Astrocyte (in vitro differentiated cells and primary cell): Measurements from ENCODE around the gene ITCH. TPM values are rescaled to one million over a fixed set of nuclear protein-coding genes. Genes with fewer than 3 reads are reported as not detected.

Experiments
- DNase-seq: peaks from one replicate; pipeline ENCODE4 v3.0.0-alpha.2; 2010; ENCODE audit warnings: low read depth
- FAIRE-seq: peaks from 2 replicates; lab custom pipeline; 2011; peaks lifted over from hg19 to GRCh38; lab: Jason Lieb, UNC
- H2AFZ ChIP-seq: 2 replicates; pipeline ENCODE4 v1.6.0; 2012; ENCODE audit warnings: low read depth, low read length, inconsistent platforms
- H3K27ac ChIP-seq: 2 replicates; pipeline ENCODE4 v1.5.1; 2011; ENCODE audit warnings: low read depth, low read length, inconsistent platforms
- H3K27me3 ChIP-seq: 2 replicates; pipeline ENCODE4 v1.6.0; 2011; ENCODE audit warnings: low read length, inconsistent platforms; ENCODE audit not compliant: insufficient read depth
- H3K36me3 ChIP-seq: 2 replicates; pipeline ENCODE4 v1.5.1; 2011; ENCODE audit warnings: low read length, inconsistent platforms; ENCODE audit not compliant: insufficient read depth
- H3K4me1 ChIP-seq: 2 replicates; pipeline ENCODE4 v1.5.1; 2011; ENCODE audit warnings: low read length, inconsistent platforms; ENCODE audit not compliant: insufficient read depth
- H3K4me2 ChIP-seq: 2 replicates; pipeline ENCODE4 v1.6.0; 2012; ENCODE audit warnings: low read length, inconsistent platforms
- H3K4me3 ChIP-seq: 2 replicates; pipeline ENCODE4 v1.5.1; 2011; ENCODE audit warnings: low read depth, mild to moderate bottlenecking, low read length, inconsistent platforms; ENCODE audit not compliant: insufficient read depth
- H3K79me2 ChIP-seq: 2 replicates; pipeline ENCODE4 v1.6.0; 2012; ENCODE audit warnings: mild to moderate bottlenecking, low read length, inconsistent platforms; ENCODE audit not compliant: insufficient read depth
- H3K9ac ChIP-seq: 2 replicates; pipeline ENCODE4 v1.6.0; 2012; ENCODE audit warnings: mild to moderate bottlenecking, low read length, inconsistent platforms
- H3K9me3 ChIP-seq: 2 replicates; pipeline ENCODE4 v1.5.1; 2012; ENCODE audit warnings: low read depth, mild to moderate bottlenecking, low read length, inconsistent platforms; ENCODE audit not compliant: insufficient read depth
- H4K20me1 ChIP-seq: 2 replicates; pipeline ENCODE4 v1.6.0; 2012; ENCODE audit warnings: low read length, inconsistent platforms; ENCODE audit not compliant: insufficient read depth
- H3K27ac Mint-ChIP-seq: one replicate; pipeline ENCODE4 v1.8.0; 2021; ENCODE audit warnings: mild to moderate bottlenecking, mixed read lengths; ENCODE audit not compliant: unreplicated experiment
- H3K27me3 Mint-ChIP-seq: one replicate; pipeline ENCODE4 v1.8.0; 2021; ENCODE audit warnings: low read depth, mixed read lengths; ENCODE audit not compliant: unreplicated experiment
- H3K36me3 Mint-ChIP-seq: one replicate; pipeline ENCODE4 v1.8.0; 2021; ENCODE audit warnings: low read depth, mixed read lengths; ENCODE audit not compliant: unreplicated experiment
- H3K4me1 Mint-ChIP-seq: one replicate; pipeline ENCODE4 v1.8.0; 2021; ENCODE audit warnings: low read depth, mixed read lengths; ENCODE audit not compliant: unreplicated experiment
- H3K4me3 Mint-ChIP-seq: one replicate; pipeline ENCODE4 v1.8.0; 2021; ENCODE audit warnings: mild to moderate bottlenecking, moderate library complexity, mixed read lengths; ENCODE audit not compliant: unreplicated experiment
- H3K9me3 Mint-ChIP-seq: one replicate; pipeline ENCODE4 v1.8.0; 2021; ENCODE audit warnings: mild to moderate bottlenecking, mixed read lengths; ENCODE audit not compliant: unreplicated experiment
- CTCF ChIP-seq: IDR thresholded peaks from 2 replicates; pipeline ENCODE4 v1.5.1; 2011; ENCODE audit warnings: low read depth, mild to moderate bottlenecking, inconsistent platforms, low read length, moderate library complexity; ENCODE audit not compliant: insufficient read depth
- EZH2 ChIP-seq: IDR thresholded peaks from 2 replicates; pipeline ENCODE4 v1.6.1; 2012; ENCODE audit warnings: mild to moderate bottlenecking, low read length, inconsistent platforms; ENCODE audit not compliant: insufficient read depth
- total RNA-seq: library from RNA; stranded (reverse); gene quantifications from 2 replicates; pipeline ENCODE4 v1.2.1, GENCODE V29; 2021

Gene ITCH
- total RNA-seq, 1 donor from 2014 or later, result 79.0 TPM

GRCh38 chr20:34401741-34402455 is 38.8 kb downstream of the ITCH start:
- Mint-ChIP-seq H3K36me3 (peaks cover 5% of the 10 kb centered on the region), H3K4me3 (no peak overlapping the region), H3K9me3 (no peaks in the 10 kb centered on the region), H3K4me1 (peaks cover 30% of the 10 kb centered on the region), H3K27ac (peak overlapping the region; percentile 41), H3K27me3 (no peaks in the 10 kb centered on the region)
- Histone ChIP-seq H3K27me3 (no peaks in the 10 kb centered on the region), H3K36me3 (peaks cover 8% of the 10 kb centered on the region), H3K4me3 (no peak overlapping the region), H3K79me2 (peaks cover 89% of the 10 kb centered on the region), H3K9ac (no peak overlapping the region), H3K9me3 (no peaks in the 10 kb centered on the region), H3K27ac (peak overlapping the region; percentile 58), H4K20me1 (peaks cover 84% of the 10 kb centered on the region), H3K4me1 (peaks cover 16% of the 10 kb centered on the region), H2AFZ (no peak overlapping the region), H3K4me2 (no peak overlapping the region)
- TF ChIP-seq CTCF (no peak), EZH2 (no peak)
- no peak for FAIRE-seq
- DNase-seq, result no peak

- Mint-ChIP-seq H3K4me1 (peaks cover 30% of the 10 kb centered on the region), H3K9me3 (no peaks in the 10 kb centered on the region), H3K27me3 (no peaks in the 10 kb centered on the region), H3K4me3 (no peak overlapping the region), H3K27ac (peak overlapping the region; percentile 41), H3K36me3 (peaks cover 4% of the 10 kb centered on the region)
- H3K9me3 ChIP-seq, result no peaks in the 10 kb centered on the region
- TF ChIP-seq EZH2, result no peak
- TF ChIP-seq CTCF, result no peak
- peaks cover 88% of the 10 kb centered on the region for H3K79me2 ChIP-seq
- no peak for DNase-seq
- H3K36me3 ChIP-seq, result peaks cover 8% of the 10 kb centered on the region
- H3K4me3 ChIP-seq, result no peak overlapping the region
- no peak overlapping the region for H3K27ac ChIP-seq
- H3K4me1 ChIP-seq, result peaks cover 16% of the 10 kb centered on the region
- peaks cover 82% of the 10 kb centered on the region for H4K20me1 ChIP-seq
- no peaks in the 10 kb centered on the region for H3K27me3 ChIP-seq
- no peak overlapping the region for H3K9ac ChIP-seq
- H3K4me2 ChIP-seq, result no peak overlapping the region
- no peak for FAIRE-seq
- H2AFZ ChIP-seq, result no peak overlapping the region
Measured at GRCh38 chr20:34402461-34402860, 39.4 kb downstream of the ITCH start.

GRCh38 chr20:34403063-34403827 is 40.2 kb downstream of the ITCH start:
- no peak for FAIRE-seq
- peaks cover 5% of the 10 kb centered on the region for H3K36me3 Mint-ChIP-seq
- Histone ChIP-seq H3K79me2 (peaks cover 88% of the 10 kb centered on the region), H3K4me3 (no peak overlapping the region), H3K36me3 (peaks cover 11% of the 10 kb centered on the region), H2AFZ (no peak overlapping the region), H3K9ac (no peak overlapping the region), H3K4me2 (no peak overlapping the region), H4K20me1 (peaks cover 89% of the 10 kb centered on the region), H3K4me1 (peaks cover 16% of the 10 kb centered on the region), H3K27me3 (no peaks in the 10 kb centered on the region), H3K27ac (no peak overlapping the region), H3K9me3 (no peaks in the 10 kb centered on the region)
- DNase-seq, result no peak
- H3K4me3 Mint-ChIP-seq, result no peak overlapping the region
- no peaks in the 10 kb centered on the region for H3K9me3 Mint-ChIP-seq
- no peak for TF ChIP-seq CTCF
- no peak for TF ChIP-seq EZH2
- H3K27ac Mint-ChIP-seq, result peak overlapping the region; percentile 5
- H3K4me1 Mint-ChIP-seq, result peaks cover 31% of the 10 kb centered on the region
- no peaks in the 10 kb centered on the region for H3K27me3 Mint-ChIP-seq
